Liver (tissue), 9 donors: ENCODE measurements around the gene TRMT11. TPM values are rescaled to one million over a fixed set of nuclear protein-coding genes. Genes with fewer than 3 reads are reported as not detected.

Experiments used
- DNase-seq: peaks from one replicate; pipeline ENCODE4 v3.0.0-alpha.2; 2017; ENCODE audit warnings: low spot score
- H3K27ac ChIP-seq, 2 donors: one replicate each; pipeline ENCODE4 v1.7.0; 2013; ENCODE audit warnings: inconsistent platforms in 2 of 2, low read length in 2 of 2, control low read depth in 1 of 2, low read depth in 1 of 2, mild to moderate bottlenecking in 1 of 2
- H3K27me3 ChIP-seq, 4 donors: one replicate each; pipeline versions ENCODE4 v1.6.1 to v1.7.0; 2013; ENCODE audit warnings: low read length in 3 of 4, inconsistent platforms in 1 of 4, mild to moderate bottlenecking in 1 of 4, moderate library complexity in 1 of 4; ENCODE audit not compliant: control insufficient read depth in 4 of 4, insufficient read depth in 4 of 4
- H3K36me3 ChIP-seq, 4 donors: one replicate each; pipeline versions ENCODE4 v1.6.1 to v1.7.0; 2013; ENCODE audit warnings: low read length in 3 of 4, mild to moderate bottlenecking in 3 of 4, low read depth in 1 of 4, moderate library complexity in 1 of 4; ENCODE audit not compliant: control insufficient read depth in 4 of 4, insufficient read depth in 3 of 4
- H3K4me1 ChIP-seq, 4 donors: one replicate each; pipeline versions ENCODE4 v1.6.1 to v1.7.0; 2013; ENCODE audit warnings: low read length in 3 of 4, mild to moderate bottlenecking in 3 of 4, moderate library complexity in 1 of 4; ENCODE audit not compliant: control insufficient read depth in 4 of 4, insufficient read depth in 4 of 4
- H3K4me3 ChIP-seq, 3 donors: one replicate each; pipeline versions ENCODE4 v1.6.1 to v1.7.0; 2013; ENCODE audit warnings: low read length in 3 of 3, control low read depth in 1 of 3, low read depth in 1 of 3, mild to moderate bottlenecking in 1 of 3
- H3K9ac ChIP-seq, 2 donors: one replicate each; pipeline ENCODE4 v1.7.0; 2013; ENCODE audit warnings: low read length in 2 of 2, mild to moderate bottlenecking in 2 of 2, moderate library complexity in 2 of 2, control low read depth in 1 of 2, low read depth in 1 of 2
- H3K9me3 ChIP-seq, 4 donors: one replicate each; pipeline versions ENCODE4 v1.6.1 to v1.7.0; 2013; ENCODE audit warnings: low read length in 3 of 4; ENCODE audit not compliant: control insufficient read depth in 4 of 4
- ATF3 ChIP-seq: IDR thresholded peaks from 2 replicates; pipeline ENCODE4 v1.6.1; 2016; ENCODE audit warnings: antibody characterized with exemption
- CTCF ChIP-seq: fragments of 150-350 bp; IDR thresholded peaks from 2 replicates; pipeline ENCODE4 v1.5.1; 2017; ENCODE audit warnings: improper control_type of control experiment, low read depth, low read length; ENCODE audit not compliant: missing input control
- EGR1 ChIP-seq, 2 donors: IDR thresholded peaks; 2 replicates each; pipeline ENCODE4 v1.6.1; 2016 to 2018; ENCODE audit warnings: antibody characterized with exemption in 2 of 2, low read depth in 2 of 2
- FOXA1 ChIP-seq: IDR thresholded peaks from 2 replicates; pipeline ENCODE4 v1.6.1; 2016; ENCODE audit warnings: antibody characterized with exemption
- FOXA2 ChIP-seq: IDR thresholded peaks from 2 replicates; pipeline ENCODE4 v1.6.1; 2016; ENCODE audit warnings: antibody characterized with exemption
- GABPA ChIP-seq, 2 donors: IDR thresholded peaks in 1 of 2; conservative IDR thresholded peaks in 1 of 2; 2 replicates each; pipeline ENCODE4 v1.6.1; 2016; ENCODE audit warnings: antibody characterized with exemption in 2 of 2, mild to moderate bottlenecking in 1 of 2, moderate library complexity in 1 of 2
- HNF4A ChIP-seq, 2 donors: conservative IDR thresholded peaks; 2 replicates each; pipeline ENCODE4 v1.6.1; 2016; ENCODE audit warnings: antibody characterized with exemption in 2 of 2, mild to moderate bottlenecking in 2 of 2
- HNF4G ChIP-seq: IDR thresholded peaks from 2 replicates; pipeline ENCODE4 v1.6.1; 2016; ENCODE audit warnings: antibody characterized with exemption
- JUND ChIP-seq, 2 donors: IDR thresholded peaks; 2 replicates each; pipeline ENCODE4 v1.6.1; 2016; ENCODE audit warnings: antibody characterized with exemption in 2 of 2
- MAX ChIP-seq: IDR thresholded peaks from 2 replicates; pipeline ENCODE4 v1.6.1; 2016; ENCODE audit warnings: antibody characterized with exemption
- NR2F2 ChIP-seq: IDR thresholded peaks from 2 replicates; pipeline ENCODE4 v1.6.1; 2016; ENCODE audit warnings: antibody characterized with exemption
- RAD21 ChIP-seq, 2 donors: IDR thresholded peaks; 2 replicates each; pipeline ENCODE4 v1.6.1; 2016; ENCODE audit warnings: antibody characterized with exemption in 2 of 2, mild to moderate bottlenecking in 2 of 2
- REST ChIP-seq: IDR thresholded peaks from 2 replicates; pipeline ENCODE4 v1.6.1; 2016; ENCODE audit warnings: antibody characterized with exemption, mild to moderate bottlenecking
- RXRA ChIP-seq, 2 donors: IDR thresholded peaks; 2 replicates each; pipeline ENCODE4 v1.6.1; 2017 to 2018; ENCODE audit warnings: antibody characterized with exemption in 2 of 2, mild to moderate bottlenecking in 1 of 2
- SP1 ChIP-seq: IDR thresholded peaks from 2 replicates; pipeline ENCODE4 v1.6.1; 2018; ENCODE audit warnings: antibody characterized with exemption, mild to moderate bottlenecking
- TAF1 ChIP-seq: conservative IDR thresholded peaks from 2 replicates; pipeline ENCODE4 v1.6.1; 2016; ENCODE audit warnings: antibody characterized with exemption, mild to moderate bottlenecking
- YY1 ChIP-seq: IDR thresholded peaks from 2 replicates; pipeline ENCODE4 v1.6.1; 2016; ENCODE audit warnings: antibody characterized with exemption, mild to moderate bottlenecking
- ZBTB33 ChIP-seq: IDR thresholded peaks from 2 replicates; pipeline ENCODE4 v1.6.1; 2016; ENCODE audit warnings: antibody characterized with exemption
- WGBS: extraction: QIAGEN DNeasy Blood & Tissue Kit; methylation state at CpG from one replicate; pipeline ENCODE4 v1.1.7; 2013; 5-methylcytosine and 5-hydroxymethylcytosine counted together
- polyA plus RNA-seq, 2 donors: library from polyadenylated mRNA; stranded (reverse) in 1 of 2; unstranded in 1 of 2; fragments of 200-250 nt in 1 of 2; fragments of >200 nt in 1 of 2; fragmentation: Nextera tagmentation in 1 of 2; extraction: Ambion mirVana in 1 of 2; gene quantifications; one replicate each; pipeline versions ENCODE4 v1.2.1 to v1.2.3, GENCODE V29; 2013 to 2015
- total RNA-seq, 2 donors: library from RNA; depleted of rRNA; stranded (reverse); fragments of >200 nt; gene quantifications; one replicate each; pipeline ENCODE4 v1.2.3, GENCODE V29; 2014
- donor health status: healthy.
- donor health status: healthy.
- donor health status: healthy.
- donor health status: healthy.
- donor health status: healthy.

The TRMT11 gene
- total and polyA plus RNA-seq, 4 donors: 9.9 to 82.3 (median 17.2) TPM

GRCh38 chr6:125981571-125982185 lies 4.7 kb upstream of the TRMT11 start:
- TF ChIP-seq RXRA (IDR thresholded peaks at IDR 0.05) (peak; percentile 50 to 62), JUND (IDR thresholded peaks at IDR 0.05) (peak in 1 of 2 donors; percentile 8), SP1 (peak; percentile 12), YY1 (no peak), GABPA (IDR thresholded peaks at IDR 0.05 in 1 of 2, conservative IDR thresholded peaks at IDR 0.05 in 1 of 2) (no peak), TAF1 (no peak), FOXA1 (no peak), EGR1 (IDR thresholded peaks at IDR 0.05; ENCODE audit: low read depth in 2 of 2) (no peak), RAD21 (IDR thresholded peaks at IDR 0.05) (peak in 1 of 2 donors; percentile 10), ATF3 (no peak), CTCF (no peak), REST (no peak), HNF4G (no peak), ZBTB33 (no peak), HNF4A (conservative IDR thresholded peaks at IDR 0.05) (peak; percentile 29 to 48), MAX (no peak), FOXA2 (no peak), NR2F2 (no peak)
- no peak overlapping the region for H3K4me3 ChIP-seq
- 54% methylated on average over 2 of the region's 2 CpGs for WGBS
- peak overlapping the region in 1 of 2 donors; percentile 1 for H3K27ac ChIP-seq
- H3K4me1 ChIP-seq: peaks cover 6 to 28% (median 20%) of the 10 kb centered on the region in 4 donors
- DNase-seq: no peak
- H3K9me3 ChIP-seq: no peaks in the 10 kb centered on the region
- no peak overlapping the region for H3K9ac ChIP-seq
- no peaks in the 10 kb centered on the region for H3K27me3 ChIP-seq
- H3K36me3 ChIP-seq: peaks cover 0 to 3% (median 0%) of the 10 kb centered on the region in 4 donors
